ENCODE measurements around the gene CSTPP1.

The CSTPP1 gene

DNA sequence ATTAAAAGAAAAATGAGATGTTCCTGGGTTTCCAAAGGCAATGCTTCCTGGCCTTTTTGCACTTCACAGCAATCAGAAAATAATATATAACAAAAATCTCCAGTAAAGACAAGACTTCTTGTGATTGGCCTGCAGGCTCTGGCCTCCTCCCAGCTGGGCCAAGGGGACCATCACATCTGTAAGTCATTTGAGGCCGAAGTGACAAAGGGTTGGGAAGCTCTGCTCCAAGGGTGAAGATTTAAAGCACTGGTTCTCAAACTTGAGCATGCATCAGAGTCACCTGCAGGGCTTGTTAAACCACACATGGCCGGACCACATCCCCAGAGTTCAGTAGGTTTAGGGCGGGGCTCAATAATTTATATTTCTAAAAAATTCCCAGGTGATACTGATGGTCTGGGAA is 208.0 kb downstream of the CSTPP1 start:
- no peak for DNase-seq

DNA sequence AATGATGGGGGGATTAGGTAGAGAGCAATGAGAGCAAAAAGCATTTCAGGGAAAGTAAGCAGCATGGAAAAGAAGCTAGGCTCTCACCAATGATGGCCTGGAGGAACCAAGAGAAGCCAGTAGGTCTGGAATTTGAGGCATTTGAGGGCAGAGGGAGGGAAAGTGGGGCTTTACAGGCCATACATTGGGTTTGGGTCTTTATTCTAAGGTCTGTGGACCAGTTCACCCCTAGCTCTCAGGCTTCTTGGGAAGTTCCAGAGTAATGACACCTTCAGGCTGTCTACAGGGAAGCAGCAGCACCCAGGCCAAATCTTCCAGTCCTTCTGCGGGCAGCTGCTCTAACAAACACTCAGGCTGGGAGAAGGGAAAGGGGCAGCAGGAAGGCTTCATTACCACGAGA is 210.7 kb downstream of the CSTPP1 start:
- no peak for DNase-seq

DNA sequence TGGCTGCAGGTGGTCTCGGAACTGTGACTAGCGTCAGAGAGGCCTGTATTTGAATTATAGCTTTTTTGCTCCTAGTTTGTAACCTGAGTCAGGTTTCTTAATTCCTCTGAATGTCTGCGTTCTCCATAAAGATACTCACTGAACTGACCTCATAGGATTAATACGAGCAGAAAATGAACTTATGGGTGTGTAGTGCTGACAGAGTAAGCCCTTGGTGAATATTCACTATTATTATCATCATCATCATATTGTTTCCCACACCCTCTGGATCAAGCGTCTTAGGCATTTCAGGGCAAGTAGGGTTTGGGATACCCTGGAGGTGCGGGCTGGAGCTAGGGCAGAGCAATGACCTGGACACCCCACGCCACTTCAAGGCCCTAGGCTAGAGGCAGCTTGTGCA is 211.1 kb downstream of the CSTPP1 start:
- no peak for DNase-seq

DNA sequence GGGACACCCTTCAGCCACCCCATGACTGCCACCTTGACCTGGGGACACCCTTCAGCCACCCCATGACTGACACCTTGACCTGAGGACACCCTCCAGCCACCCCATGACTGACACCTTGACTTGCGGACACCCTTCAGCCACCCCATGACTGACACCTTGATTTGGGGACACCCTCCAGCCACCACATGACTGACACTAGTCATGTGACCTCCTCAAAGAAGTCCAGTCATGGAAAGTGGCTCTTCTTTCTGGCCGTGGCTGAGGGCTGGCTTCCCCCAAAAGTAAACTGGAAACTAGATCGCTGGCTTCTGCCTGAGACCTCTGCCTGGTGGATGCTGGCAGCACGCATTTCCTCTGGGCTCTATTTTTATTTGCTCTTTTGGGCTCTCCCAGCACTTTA is 211.7 kb downstream of the CSTPP1 start:
- DNase-seq, result no peak

DNA sequence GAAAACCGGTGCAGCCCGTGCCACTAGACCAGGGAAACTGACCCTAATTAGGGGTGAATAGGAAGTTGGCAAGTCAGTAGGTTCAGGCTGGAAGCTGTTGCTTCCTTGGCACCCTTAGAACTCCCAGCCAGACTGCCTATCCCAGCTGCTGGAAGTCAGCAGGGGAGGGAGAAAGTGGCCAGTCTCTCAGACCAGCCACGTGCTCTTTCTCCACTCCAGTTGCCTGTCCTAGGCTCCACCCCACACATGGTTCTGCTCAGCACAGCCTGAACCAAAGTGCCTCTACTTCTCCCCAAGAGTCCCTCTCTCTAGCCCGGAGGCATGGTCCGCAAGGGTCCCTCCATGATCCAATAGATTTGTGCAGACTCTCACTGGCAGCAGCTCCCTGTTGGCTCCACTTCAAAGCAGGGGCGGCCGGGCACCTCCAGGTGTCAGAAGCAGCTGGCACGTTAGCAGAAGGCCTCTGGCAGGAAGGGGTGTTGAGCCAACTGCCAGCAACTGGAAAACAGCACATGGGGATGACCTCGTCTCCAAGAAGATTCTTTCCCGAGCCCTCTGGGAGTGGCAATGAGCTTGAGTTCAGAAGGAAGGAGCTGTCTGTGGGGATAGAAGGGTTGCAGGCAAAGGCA is 212.5 kb downstream of the CSTPP1 start:
- DNase-seq, result no peak

DNA sequence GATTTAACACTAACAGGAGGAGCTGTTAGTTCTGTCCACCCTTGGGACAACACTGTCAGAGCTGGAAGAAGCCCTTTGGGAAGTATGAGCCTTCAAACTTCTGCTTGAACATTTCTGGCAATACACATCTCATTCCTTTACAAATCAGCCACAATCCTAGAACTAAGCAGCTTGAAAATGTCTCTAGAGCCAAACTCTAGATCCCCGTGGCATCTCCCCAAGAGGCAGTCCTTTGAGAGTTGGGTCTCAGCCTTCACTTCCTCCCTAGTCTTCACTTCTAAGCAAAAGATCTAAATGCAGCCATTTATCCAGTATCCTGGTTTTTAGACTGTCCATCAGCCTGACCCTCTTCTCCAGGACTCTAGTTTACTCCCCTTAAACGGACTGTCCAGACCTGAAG is 213.2 kb downstream of the CSTPP1 start:
- DNase-seq, result no peak

DNA sequence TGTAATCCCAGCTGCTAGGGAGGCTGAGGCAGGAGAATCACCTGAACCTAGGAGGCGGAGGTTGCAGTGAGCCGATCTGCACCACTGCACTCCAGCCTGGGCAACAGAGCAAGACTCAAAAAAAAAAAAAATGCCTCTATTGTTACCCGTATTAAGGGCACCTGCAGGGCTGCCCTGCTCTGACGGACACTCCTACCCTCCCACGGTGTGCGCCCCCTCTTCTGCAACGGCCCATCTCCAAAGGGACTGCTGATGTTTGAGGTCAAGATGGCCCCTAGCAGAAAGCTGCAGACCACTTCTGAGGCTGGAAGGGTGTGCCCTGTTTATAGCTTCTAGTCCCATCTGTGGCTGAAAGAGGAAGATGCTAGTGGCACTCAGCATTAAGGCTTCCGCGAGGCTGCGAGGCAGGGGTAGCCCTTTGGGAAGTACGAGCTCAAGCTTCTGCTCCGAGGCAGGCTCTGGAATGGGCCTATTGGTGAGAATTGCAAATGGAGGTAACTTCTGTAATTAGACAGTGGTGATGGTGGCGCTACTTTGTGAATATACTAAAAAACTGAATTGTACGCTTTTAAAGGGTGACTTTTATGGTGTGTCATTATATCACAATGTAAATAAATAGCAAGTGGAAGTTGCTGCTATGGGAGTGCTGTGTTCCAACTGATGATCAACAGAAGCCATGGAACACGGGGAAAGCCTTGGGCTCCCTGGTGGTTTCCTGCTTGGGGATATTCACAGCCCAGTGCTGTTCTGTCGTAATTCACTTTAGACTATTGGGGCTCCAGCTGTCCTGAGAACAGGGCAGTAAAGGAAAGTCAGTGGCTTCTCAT is 215.8 kb downstream of the CSTPP1 start:
- DNase-seq, result no peak

DNA sequence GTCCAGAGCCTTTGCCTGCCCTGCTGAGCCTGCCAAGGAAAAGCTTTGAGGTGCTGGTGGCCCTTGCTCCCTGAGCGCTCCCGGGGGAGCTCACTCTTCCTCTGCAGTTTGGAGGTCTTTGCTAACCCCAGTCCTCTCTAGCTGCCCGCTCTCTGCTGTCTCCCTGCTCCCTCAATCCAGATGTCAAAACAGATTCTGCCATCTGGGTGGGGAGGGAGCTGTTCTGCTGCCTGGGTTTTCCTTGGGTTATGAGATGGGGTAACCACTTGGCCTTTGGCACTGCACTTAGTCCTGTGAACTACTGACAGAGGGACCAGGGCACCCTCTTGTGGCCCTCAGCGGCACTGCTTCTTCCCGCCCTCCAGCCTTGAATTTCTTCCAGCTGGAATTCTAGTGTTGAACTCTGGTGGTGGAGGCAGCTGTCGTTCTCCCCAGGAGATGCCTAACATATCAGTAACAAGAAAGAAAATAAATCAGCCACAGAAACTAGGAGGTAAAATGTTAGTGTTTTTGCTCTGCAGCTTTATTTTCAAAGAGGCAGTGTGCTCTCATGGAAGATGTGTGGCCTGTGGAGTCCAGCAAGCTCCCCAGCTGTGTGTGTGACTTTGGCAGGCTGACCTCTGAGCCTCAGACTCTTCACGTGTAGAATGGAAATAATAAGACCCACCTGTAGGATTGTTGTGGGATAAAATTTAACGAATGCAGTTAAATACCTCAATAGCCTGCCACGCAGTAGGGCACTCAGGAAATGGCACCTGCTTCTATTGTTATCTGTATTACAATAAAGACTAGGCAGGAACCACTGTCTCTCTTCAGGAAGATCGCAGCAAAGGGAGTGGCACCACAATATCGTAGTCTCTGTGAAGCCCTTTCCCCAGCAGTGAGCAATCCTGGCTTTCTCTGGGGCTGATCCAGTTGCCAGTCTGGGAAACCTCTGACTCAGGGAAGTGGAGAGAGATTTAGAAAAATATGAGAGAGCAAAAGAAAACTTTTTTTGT is 216.7 kb downstream of the CSTPP1 start:
- peak; percentile 71 for DNase-seq

DNA sequence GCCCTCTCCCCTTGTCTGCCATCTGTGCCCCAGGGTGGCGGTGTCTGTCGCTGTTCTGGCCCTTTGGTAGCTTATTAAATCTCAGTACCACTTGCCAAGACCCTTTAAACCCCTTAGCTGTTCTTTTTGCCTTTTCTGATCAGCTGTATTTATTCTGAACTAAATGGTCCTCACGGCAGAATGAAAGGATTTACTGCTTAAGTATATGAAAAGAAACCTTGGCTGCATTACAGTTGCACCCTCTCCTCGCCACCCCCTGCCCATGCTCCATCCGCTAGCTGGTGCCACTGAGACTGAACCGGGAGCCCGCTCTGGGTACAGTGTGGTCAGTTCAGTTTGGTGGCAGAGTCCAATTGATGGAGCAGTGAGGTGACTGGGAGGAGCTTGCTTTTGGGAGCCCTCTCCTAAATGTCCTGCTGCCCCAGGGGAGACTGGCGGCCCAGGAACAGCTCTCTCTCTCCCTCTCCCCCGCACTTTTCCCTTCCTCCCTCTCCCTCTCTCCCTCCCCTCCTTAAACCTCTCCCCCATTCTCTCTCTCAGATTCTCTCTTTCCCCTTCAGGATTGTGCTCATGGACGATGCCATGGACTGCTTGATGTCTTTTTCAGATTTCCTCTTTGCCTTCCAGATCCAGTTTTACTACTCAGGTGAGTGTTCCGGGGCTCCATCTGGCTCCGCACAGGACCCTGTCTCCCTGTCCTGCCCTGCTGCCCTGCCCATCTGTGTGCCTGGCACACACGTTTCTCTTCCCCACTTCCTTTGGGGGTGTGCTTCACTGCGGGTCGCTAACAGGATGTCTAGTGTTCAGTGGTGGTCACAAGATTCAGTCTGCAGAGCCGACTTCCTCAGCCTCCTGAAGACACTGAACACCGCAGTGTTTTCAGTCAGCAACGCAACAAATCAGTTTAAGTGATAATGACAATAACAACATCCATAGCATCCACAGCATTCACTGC is 218.3 kb downstream of the CSTPP1 start:
- DNase-seq, result no peak

DNA sequence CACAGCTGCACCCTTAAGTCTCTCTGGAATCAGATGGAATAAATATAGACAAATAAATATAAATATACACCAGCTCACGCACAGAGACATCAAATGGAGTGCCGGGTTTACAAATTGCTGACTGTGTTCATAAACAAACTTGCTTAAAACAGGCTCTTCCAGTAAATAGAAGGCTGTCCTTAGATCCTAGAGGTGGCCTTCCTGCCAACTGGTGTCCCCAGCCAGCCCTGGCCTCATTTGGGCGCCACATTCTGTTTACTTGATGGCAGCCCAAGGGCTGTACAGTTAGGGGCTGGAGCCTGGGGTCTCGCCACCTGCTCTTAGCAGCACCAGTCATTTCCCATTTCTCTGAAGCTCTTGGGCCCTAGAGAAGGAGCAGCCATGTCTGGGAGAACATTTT is 219.3 kb downstream of the CSTPP1 start:
- DNase-seq, result no peak

DNA sequence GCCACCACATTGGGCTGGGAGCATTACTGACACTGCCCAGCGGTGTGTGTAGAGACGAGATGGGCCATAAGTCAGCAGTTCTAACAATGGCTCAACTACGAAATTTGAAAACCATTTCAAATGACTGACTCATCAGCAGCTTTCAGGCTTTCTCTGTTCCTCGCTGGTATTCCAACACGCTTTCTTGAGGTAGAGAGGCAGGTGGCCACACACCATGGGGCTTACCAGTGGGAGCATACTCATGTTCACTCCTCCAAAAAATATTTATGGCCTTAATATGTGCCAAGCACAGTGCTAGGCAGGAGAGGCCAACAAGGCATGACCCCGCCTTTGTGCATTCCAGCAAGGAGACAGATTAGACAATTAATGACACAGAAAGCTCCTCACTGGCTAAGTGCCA is 219.8 kb downstream of the CSTPP1 start:
- no peak for DNase-seq

DNA sequence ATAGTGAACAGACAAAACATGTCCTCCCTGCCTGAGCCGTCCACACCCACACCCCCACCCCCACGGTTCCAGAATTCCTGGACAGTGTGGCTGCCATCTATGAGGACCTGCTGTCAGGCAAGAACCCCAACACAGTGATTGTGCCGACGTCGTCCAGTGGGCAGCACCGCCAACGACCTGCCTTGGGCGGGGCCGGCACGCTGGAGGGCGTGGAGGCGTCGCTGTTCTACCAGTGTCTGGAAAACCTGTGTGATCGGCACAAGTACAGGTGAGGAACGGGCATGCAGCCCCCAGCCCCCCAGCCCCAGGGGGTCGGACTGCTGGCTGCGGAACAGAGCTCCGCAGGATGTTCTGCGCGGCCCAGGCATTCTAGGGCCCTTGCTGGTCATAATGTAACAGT is 220.4 kb downstream of the CSTPP1 start:
- no peak for DNase-seq

DNA sequence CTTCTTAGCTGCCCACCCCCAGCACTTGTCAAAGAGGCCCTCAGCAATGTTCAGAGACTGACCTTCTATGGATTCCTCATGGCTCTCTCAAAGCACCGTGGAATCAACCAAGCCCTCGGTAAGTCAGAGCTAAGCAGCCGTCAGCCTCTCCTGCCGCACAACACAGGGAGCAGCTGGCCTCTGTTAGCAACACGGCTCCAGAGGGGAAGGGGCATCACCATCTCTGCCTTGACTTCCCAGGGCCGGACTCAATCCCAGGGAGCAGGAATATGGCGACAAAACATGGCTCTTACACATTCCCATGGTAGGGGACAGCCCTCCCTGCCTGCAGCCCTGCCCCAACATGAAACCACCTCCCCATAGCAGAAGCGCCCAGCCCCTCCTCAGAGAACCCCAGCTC is 221.2 kb downstream of the CSTPP1 start:
- no peak for DNase-seq

DNA sequence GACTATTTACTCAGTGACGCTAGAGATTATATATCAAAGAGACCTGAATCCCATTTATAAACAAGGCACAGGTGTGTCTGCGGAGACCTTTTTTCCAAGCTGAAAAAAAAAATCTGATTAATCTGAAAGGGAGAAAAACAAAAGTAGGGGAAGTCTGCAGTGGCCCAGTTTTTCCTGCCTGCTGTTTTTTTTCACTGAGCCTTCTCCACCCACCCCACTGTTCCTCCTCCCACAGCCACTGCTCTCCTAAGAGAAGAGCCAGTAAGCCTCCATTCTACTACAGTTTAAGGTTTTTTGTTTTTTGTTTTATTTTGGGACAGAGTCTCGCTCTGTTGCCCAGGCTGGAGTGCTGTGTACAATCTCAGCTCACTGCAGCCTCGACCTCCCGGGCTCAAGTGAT is 221.7 kb downstream of the CSTPP1 start:
- DNase-seq, result no peak

DNA sequence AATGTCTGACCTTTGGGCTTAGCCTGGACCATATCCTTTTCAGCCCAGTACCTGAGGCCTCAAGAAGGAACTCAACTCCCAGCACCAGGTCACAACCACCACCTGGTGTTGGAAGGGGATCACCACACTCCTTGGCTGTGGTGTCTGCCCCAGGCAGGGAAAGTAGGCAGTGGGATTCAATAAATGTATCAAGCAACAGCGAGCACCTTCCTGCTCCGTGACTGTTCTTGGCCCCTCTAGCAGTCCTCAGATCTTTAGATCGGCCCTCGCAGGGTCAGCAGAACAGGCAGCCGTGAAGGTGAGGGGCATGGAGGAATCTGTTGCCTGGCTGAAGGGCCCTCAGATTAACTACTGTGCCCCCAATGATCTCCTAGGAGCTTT is 224.2 kb downstream of the CSTPP1 start:
- no peak for DNase-seq

DNA sequence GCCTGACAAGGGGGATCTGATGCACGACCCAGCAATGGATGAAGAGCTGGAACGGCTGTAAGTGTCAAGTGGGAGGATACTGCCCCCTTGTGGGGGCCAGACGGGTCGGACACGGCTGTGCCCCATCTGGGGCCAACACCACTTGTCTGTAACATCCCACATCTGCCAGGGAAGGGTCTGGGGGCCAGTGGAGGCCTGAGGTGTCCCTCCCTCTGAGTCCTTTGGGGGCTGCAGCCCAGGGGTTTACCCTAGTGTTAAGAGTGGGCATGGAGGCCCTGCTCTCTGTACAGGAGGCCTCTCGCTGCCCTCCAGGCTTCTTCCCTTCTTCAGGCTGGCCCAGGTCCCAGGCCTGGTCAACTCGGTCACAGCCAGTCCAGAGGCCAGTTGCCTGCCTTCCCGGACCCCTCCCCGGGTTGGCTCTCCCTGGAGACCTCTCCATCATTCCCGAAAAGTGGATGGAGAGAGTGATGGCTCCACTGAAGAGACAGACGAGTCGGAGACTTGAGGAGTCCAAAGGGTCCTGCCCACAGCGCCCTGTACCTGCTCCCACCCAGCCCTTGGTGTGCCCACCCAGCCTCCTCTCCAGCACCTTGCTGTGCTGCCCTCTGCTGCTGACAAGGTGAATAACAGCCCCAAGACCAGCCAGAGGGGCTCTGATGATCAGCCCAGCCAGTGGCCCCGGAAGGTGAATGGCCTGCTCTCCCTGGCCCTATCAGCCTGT is 224.7 kb downstream of the CSTPP1 start:
- DNase-seq, result peak; percentile 69

DNA sequence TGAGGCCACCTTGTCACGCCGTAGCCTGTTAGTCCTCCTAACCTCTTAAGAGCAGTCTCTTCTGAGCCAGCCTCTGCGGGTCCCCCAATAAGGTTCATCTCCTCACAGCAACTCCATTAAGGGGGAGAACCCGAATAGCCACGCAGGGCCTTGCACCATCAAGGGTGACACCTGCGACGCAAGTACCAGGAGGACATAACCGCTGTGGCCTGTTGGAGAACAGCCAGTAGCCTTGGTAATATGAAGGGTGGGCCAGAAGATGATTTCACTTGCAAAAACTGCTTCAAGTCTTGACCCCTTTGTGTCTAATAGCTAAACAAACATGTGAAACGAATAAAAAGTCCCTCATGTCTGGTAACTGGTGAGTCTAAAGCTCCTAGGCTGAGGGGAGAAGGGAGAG is 225.3 kb downstream of the CSTPP1 start:
- DNase-seq, result no peak

DNA sequence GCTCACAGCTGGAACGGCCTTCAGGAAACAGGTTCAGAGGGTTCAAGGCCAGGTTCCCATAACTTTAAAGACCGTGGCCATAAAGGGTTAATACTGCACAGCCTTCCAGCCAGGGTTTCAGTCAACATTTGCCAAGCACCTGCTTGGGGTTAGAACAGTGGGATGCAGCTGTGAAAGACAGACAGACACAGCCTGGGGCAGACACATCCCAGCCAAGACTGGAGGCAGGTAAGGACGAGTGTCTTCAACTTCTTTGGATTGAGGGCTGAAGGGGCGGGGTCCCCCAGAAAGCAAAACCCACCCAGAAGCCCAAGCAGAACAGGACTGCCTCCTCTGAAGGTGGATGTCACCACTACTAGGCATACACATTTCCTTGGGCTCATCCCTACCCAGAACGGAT is 225.9 kb downstream of the CSTPP1 start:
- DNase-seq, result no peak

DNA sequence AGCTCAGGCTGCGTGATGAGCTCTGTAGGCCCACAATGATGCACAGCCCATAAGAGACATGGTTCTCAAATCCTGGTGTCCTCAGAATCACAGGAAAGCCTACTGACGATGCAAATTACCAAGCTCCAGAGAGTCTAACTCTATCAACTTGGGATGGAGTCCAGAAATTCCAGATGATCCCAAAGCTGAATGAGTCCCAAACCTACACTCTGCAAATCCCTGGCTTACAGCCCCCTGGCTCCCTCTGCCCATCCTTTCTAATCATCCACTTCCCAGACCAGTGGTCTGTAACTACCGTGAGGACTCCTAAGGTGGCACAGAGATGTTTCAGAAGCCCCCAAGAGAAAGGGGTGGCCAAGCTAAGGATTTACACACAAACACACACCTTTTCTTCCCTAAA is 226.6 kb downstream of the CSTPP1 start:
- DNase-seq, result no peak

DNA sequence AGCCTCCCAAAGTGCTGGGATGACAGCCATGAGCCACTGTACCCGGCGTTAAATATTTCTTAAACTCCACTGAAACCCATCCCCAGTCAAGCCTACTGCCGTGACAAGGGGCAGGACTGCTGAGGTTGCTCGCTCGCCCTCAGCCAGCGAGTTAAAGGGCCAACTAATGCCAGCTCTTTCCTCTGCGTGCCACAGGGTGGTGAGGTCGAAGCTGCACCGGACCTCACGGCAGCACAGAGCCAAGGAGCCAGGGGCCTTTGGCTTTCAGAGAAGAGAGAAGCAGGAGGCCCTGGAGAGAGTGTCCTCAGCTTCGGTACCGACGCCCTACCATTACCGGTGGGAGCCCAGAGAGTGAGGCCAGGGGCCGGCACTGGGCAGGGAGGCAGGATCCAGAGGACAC is 227.3 kb downstream of the CSTPP1 start:
- no peak for DNase-seq

DNA sequence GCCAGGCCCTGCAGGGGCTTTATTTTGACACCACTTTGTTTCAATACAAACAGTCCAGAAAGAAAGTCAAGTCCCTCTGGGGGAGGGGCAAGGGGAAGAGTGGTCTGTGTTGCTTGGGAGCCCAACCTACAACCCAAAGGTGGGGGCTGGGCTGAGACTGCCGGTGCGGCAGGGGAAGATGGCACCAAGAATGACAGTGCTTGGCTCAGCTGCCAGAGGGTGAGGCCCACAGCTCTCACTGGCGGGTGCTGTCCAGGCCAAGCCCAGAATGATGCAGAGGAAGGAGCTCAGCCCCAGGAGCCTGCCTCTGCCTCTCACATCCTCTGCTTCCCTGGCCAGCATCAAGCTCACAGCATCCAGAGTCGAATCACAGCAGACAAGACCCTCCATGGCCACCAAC is 227.8 kb downstream of the CSTPP1 start:
- DNase-seq, result no peak
